Osteocyte (in vitro differentiated cells): ENCODE data around the gene ADARB1. TPM values are rescaled to one million over a fixed set of nuclear protein-coding genes. Genes with fewer than 3 reads are reported as not detected.

Source experiments
- DNase-seq: peaks from one replicate; pipeline ENCODE4 v3.0.0; 2021; ENCODE audit warnings: mixed read lengths; ENCODE audit not compliant: unreplicated experiment; ENCODE audit errors: extremely low spot score
- H3K27ac Mint-ChIP-seq: one replicate; pipeline ENCODE4 v1.8.0; 2021; ENCODE audit warnings: mild to moderate bottlenecking, mixed read lengths; ENCODE audit not compliant: unreplicated experiment
- H3K27me3 Mint-ChIP-seq: one replicate; pipeline ENCODE4 v1.8.0; 2021; ENCODE audit warnings: mixed read lengths; ENCODE audit not compliant: unreplicated experiment
- H3K36me3 Mint-ChIP-seq: one replicate; pipeline ENCODE4 v1.8.0; 2021; ENCODE audit warnings: mixed read lengths; ENCODE audit not compliant: unreplicated experiment
- H3K4me1 Mint-ChIP-seq: one replicate; pipeline ENCODE4 v1.8.0; 2021; ENCODE audit warnings: mixed read lengths; ENCODE audit not compliant: unreplicated experiment
- H3K4me3 Mint-ChIP-seq: one replicate; pipeline ENCODE4 v1.8.0; 2021; ENCODE audit warnings: mild to moderate bottlenecking, moderate library complexity, mixed read lengths; ENCODE audit not compliant: unreplicated experiment
- H3K9me3 Mint-ChIP-seq: one replicate; pipeline ENCODE4 v1.8.0; 2021; ENCODE audit warnings: mixed read lengths; ENCODE audit not compliant: unreplicated experiment
- total RNA-seq: library from RNA; stranded (reverse); gene quantifications from 2 replicates; pipeline ENCODE4 v1.2.1, GENCODE V29; 2021
- TF ChIP-seq, protein P1 (sequence below): fragments of 200-600 bp; sonication (generic); IDR thresholded peaks from 2 replicates; pipeline ENCODE4 v1.5.0; 2021; ENCODE audit warnings: antibody characterized with exemption, mild to moderate bottlenecking, moderate library complexity

Gene ADARB1
- total RNA-seq, 1 donor from 2014 or later, result 126 TPM

DNA sequence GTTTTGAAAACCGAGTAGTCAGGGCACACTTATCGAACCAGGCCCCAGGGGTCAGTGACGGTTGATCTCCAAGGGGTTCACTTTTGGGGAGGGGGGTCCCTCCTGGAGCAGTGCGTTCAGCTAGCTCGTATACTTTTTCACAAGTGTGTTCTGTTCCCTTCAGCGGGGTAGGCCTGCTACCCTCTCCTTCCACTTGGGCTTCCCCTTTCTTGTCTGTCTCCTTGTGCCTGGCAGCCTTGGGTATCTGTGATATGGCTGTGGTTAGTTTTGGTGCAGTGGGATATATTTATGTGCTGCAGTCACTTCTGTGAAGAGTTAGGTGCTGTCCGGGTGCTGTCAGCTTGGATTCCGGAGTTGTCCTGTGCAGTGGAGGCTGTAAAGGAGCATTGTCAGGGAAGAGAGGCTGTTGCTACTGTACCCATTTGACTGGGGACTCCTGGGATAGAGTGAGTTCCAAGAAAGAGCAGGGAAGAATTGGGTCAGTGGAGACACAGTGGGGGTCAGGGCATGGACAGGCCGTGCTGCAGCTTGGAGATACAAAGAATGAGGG, 29.7 kb downstream of the ADARB1 start:
- Mint-ChIP-seq H3K4me1 (peaks cover 74% of the 10 kb centered on the region), H3K9me3 (no peaks in the 10 kb centered on the region), H3K4me3 (no peak overlapping the region), H3K27ac (peak overlapping the region; percentile 80), H3K27me3 (no peaks in the 10 kb centered on the region), H3K36me3 (no peaks in the 10 kb centered on the region)
- DNase-seq, result no peak
- TF ChIP-seq, protein P1, sequence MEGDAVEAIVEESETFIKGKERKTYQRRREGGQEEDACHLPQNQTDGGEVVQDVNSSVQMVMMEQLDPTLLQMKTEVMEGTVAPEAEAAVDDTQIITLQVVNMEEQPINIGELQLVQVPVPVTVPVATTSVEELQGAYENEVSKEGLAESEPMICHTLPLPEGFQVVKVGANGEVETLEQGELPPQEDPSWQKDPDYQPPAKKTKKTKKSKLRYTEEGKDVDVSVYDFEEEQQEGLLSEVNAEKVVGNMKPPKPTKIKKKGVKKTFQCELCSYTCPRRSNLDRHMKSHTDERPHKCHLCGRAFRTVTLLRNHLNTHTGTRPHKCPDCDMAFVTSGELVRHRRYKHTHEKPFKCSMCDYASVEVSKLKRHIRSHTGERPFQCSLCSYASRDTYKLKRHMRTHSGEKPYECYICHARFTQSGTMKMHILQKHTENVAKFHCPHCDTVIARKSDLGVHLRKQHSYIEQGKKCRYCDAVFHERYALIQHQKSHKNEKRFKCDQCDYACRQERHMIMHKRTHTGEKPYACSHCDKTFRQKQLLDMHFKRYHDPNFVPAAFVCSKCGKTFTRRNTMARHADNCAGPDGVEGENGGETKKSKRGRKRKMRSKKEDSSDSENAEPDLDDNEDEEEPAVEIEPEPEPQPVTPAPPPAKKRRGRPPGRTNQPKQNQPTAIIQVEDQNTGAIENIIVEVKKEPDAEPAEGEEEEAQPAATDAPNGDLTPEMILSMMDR, result no peak

DNA sequence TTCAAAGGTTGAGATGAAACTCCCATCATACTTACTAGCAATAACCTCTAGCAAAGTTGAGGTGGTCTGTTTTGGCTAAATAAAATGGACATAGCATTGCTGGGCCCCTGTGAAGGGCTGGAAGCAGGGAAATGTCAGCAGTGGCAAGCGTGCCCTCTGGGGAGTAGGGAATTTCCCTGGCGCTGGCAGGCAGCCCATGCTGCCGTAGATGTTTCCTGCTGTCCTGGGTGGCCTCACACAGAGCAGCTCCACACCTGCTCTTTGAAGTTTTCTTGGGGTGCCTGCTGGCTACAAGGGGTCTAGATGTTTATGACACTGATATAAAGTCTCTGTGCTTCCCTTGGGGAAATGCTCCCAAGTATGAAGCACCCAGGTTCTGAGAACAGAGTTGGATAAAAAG, 30.2 kb downstream of the ADARB1 start:
- Mint-ChIP-seq H3K4me1 (peaks cover 78% of the 10 kb centered on the region), H3K36me3 (no peaks in the 10 kb centered on the region), H3K27ac (peak overlapping the region; percentile 80), H3K4me3 (no peak overlapping the region), H3K27me3 (no peaks in the 10 kb centered on the region), H3K9me3 (no peaks in the 10 kb centered on the region)
- TF ChIP-seq, protein P1, result no peak
- no peak for DNase-seq

DNA sequence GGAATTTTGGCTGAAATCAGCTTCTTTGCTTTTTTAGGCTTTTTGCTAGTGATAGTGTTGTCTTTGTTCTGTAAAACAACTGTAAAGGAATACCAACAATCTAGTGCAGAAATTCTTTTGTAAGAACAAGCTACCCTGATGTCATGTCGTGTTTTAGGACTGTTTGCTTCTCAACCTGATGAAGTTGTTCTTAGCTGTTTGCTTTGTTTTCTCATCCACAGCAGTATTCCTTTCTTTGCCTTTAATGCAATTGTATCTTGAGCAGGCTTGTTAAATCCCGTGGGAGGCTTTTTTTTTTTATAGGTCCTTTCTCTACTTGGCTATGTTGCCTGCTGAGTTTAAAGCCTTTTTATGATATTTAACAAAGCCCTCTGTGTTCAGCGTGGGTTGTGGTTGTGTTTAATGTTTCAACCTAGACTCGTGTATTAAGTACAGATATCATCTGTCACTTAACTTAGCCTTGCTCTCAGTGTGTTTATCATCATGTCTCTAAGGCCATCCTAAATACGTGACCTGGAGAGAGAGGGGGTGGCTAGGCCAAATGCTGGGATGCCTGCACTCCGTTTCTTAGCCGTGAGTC, 31.6 kb downstream of the ADARB1 start:
- no peaks in the 10 kb centered on the region for H3K27me3 Mint-ChIP-seq
- peaks cover 81% of the 10 kb centered on the region for H3K4me1 Mint-ChIP-seq
- H3K9me3 Mint-ChIP-seq, result no peaks in the 10 kb centered on the region
- TF ChIP-seq, protein P1, result no peak
- H3K36me3 Mint-ChIP-seq, result no peaks in the 10 kb centered on the region
- peak overlapping the region; percentile 6 for H3K4me3 Mint-ChIP-seq
- DNase-seq, result no peak
- peak overlapping the region; percentile 80 for H3K27ac Mint-ChIP-seq

DNA sequence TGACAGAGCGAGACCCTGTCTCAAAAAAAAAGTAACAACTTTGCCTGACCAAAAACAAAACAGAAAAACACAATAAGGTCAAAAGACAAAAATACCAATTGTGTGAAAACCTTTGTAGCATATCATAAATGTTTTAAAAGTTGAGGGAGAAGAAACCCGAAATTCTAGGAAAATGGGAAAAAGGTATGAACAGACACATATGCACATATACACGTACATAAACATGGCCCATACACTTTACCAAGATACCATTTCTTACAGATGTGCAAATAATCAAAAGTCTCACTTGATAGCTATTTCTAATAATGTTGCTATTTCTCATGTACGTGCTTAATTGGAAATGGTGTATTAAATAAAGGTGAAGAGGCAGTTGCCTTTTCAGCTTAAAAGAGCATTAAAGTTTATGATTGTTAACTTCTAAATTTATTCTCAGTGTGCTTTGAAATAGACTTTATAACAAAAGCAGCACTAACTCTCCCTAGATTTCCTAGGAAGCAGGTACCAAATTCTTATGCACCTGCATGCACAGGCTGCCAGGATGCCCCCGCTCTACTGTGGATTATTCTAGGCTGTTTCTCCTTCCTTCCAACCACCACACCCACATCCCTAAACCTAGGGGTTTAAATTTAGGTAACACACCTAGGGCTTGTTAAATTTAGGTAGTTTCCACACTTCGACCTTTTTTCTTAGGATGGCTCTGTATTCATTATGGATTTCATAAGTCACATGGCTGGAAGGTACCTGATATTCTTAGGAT, 33.8 kb downstream of the ADARB1 start:
- no peak overlapping the region for H3K4me3 Mint-ChIP-seq
- peaks cover 74% of the 10 kb centered on the region for H3K4me1 Mint-ChIP-seq
- H3K9me3 Mint-ChIP-seq, result no peaks in the 10 kb centered on the region
- TF ChIP-seq, protein P1, result no peak
- H3K36me3 Mint-ChIP-seq, result no peaks in the 10 kb centered on the region
- no peaks in the 10 kb centered on the region for H3K27me3 Mint-ChIP-seq
- H3K27ac Mint-ChIP-seq, result no peak overlapping the region
- no peak for DNase-seq
